Cerebellar nuclear complex (tissue), 1 donor: ENCODE measurements around the gene ETF1.
"Not testable (repeated sequence)": the region's sequence is repeated elsewhere in the genome, so short reads cannot be mapped to it uniquely, and the experiment has no call there.

Experiments
- DNase-seq, 2 experiments: peaks; one replicate each; lab custom pipeline; 2025; lab: John Stamatoyannopoulos, UW

Gene ETF1

GRCh38 chr5:138528744-138529469 lies 14.1 kb downstream of the ETF1 start:
- no peak for DNase-seq

- no peak for DNase-seq
Observed at GRCh38 chr5:138528208-138528607, 14.8 kb downstream of the ETF1 start.

- no peak for DNase-seq
Observed at GRCh38 chr5:138527170-138527569, 15.9 kb downstream of the ETF1 start.

GRCh38 chr5:138523406-138523805 lies 19.6 kb downstream of the ETF1 start:
- no peak for DNase-seq

GRCh38 chr5:138520971-138521370 lies 22.1 kb downstream of the ETF1 start:
- DNase-seq: no peak

- DNase-seq: no peak
Observed at GRCh38 chr5:138517437-138517836, 25.6 kb downstream of the ETF1 start.

- no peak for DNase-seq
Observed at GRCh38 chr5:138515556-138516245, 27.3 kb downstream of the ETF1 start.

GRCh38 chr5:138514021-138514420 lies 29.0 kb downstream of the ETF1 start:
- DNase-seq: no peak

- no peak for DNase-seq
Observed at GRCh38 chr5:138508958-138509357, 34.1 kb downstream of the ETF1 start.

- not testable (repeated sequence) for DNase-seq
Observed at GRCh38 chr5:138507485-138507884, 35.6 kb downstream of the ETF1 start.

- no peak for DNase-seq
Observed at GRCh38 chr5:138506370-138507306, 36.4 kb downstream of the ETF1 start.

- DNase-seq: no peak
Observed at GRCh38 chr5:138504799-138505198, 38.2 kb downstream of the ETF1 start.

- peak; percentile 39 to 51 for DNase-seq
Observed at GRCh38 chr5:138503487-138504270, 39.4 kb downstream of the ETF1 start.

GRCh38 chr5:138502521-138502920 lies 40.5 kb downstream of the ETF1 start:
- no peak for DNase-seq

- no peak for DNase-seq
Observed at GRCh38 chr5:138502121-138502520, 40.9 kb downstream of the ETF1 start.

GRCh38 chr5:138498376-138498775 lies 44.7 kb downstream of the ETF1 start:
- DNase-seq: no peak

- DNase-seq: no peak
Observed at GRCh38 chr5:138495351-138495750, 47.7 kb downstream of the ETF1 start.

GRCh38 chr5:138492560-138493045 lies 50.4 kb downstream of the ETF1 start:
- DNase-seq: no peak

GRCh38 chr5:138491669-138492559 lies 51.1 kb downstream of the ETF1 start:
- DNase-seq: peak in 1 of 2 experiments; percentile 84

GRCh38 chr5:138491284-138491648 lies 51.8 kb downstream of the ETF1 start:
- no peak for DNase-seq
